Calu3 (cell line): ENCODE results near the gene EOLA2. TPM values are rescaled to one million over a fixed set of nuclear protein-coding genes. Genes with fewer than 3 reads are reported as not detected.

Experiments
- BruUV-seq: library from RNA; stranded (reverse); fragments of 400-500 nt; replicated peaks from 2 replicates; lab custom pipeline; 2021; lab: Mats Ljungman, UMichigan
- CTCF ChIA-PET: fragments of 300-600 bp; sonication (Branson Sonifier 250); formaldehyde crosslinking; loops from one replicate; lab custom pipeline; 2022; ENCODE audit warnings: antibody characterized with exemption; lab: Charles Lee
- DNase-seq: peaks from one replicate; pipeline ENCODE4 v3.0.0; 2022
- H3K27ac Mint-ChIP-seq: one replicate; pipeline ENCODE4 v1.8.0; 2022; ENCODE audit warnings: mixed read lengths; ENCODE audit not compliant: unreplicated experiment
- H3K27me3 Mint-ChIP-seq: one replicate; pipeline ENCODE4 v1.8.0; 2022; ENCODE audit warnings: mixed read lengths; ENCODE audit not compliant: unreplicated experiment
- H3K36me3 Mint-ChIP-seq: one replicate; pipeline ENCODE4 v1.8.0; 2022; ENCODE audit warnings: mild to moderate bottlenecking, moderate library complexity, mixed read lengths; ENCODE audit not compliant: insufficient read depth, unreplicated experiment
- H3K4me1 Mint-ChIP-seq: one replicate; pipeline ENCODE4 v1.8.0; 2022; ENCODE audit warnings: mild to moderate bottlenecking, low read depth, mixed read lengths; ENCODE audit not compliant: unreplicated experiment
- H3K4me3 Mint-ChIP-seq: one replicate; pipeline ENCODE4 v1.8.0; 2022; ENCODE audit warnings: mild to moderate bottlenecking, low read depth, moderate library complexity, mixed read lengths; ENCODE audit not compliant: unreplicated experiment
- H3K9me3 Mint-ChIP-seq: one replicate; pipeline ENCODE4 v1.8.0; 2022; ENCODE audit warnings: low read depth, mixed read lengths; ENCODE audit not compliant: unreplicated experiment
- intact Hi-C: fragments of 100-400 bp; cut with micrococcal nuclease; formaldehyde crosslinking; loops from one replicate; pipeline ENCODE4 v1.10.0; 2022; ENCODE audit not compliant: unreplicated experiment
- total RNA-seq: library from RNA; stranded (reverse); gene quantifications from 2 replicates; pipeline ENCODE4 v1.2.3, GENCODE V29; 2022
- TF ChIP-seq, protein P1 (sequence below): fragments of 200-600 bp; IDR thresholded peaks from one replicate; pipeline ENCODE4 v1.8.0; 2022; ENCODE audit warnings: antibody characterized with exemption; ENCODE audit not compliant: unreplicated experiment

The EOLA2 gene
- total RNA-seq, 1 experiment from 2014 or later: 41.2 TPM

DNA sequence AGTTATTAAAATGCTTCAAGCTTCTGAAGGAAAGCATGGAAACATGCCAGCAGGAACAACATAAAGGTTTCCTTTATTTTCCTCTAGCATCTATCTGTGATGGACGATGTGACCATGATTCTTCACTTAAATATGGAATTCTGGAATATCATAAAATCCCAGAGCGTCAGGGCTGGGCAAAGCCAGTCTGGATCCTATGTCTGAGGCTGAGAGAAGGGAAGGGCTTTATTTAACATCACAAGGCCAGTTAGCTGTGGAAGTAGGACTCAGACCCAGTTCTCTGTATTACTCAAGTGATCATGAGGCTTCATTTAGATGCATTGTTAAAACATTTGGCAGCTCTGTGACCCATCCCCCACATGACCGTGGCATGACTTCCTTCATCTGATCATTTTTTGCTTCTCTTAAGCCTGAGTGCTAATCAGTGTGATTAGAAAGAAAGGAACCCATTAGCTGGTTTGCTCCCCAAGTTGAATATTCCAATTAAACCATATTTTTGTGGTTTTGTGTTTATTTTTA lies 40.9 kb upstream of the EOLA2 start:
- CTCF ChIA-PET: no interaction called here
- no TSS peak for BruUV-seq
- Mint-ChIP-seq H3K4me1 (no peaks in the 10 kb centered on the region), H3K27me3 (no peaks in the 10 kb centered on the region), H3K27ac (no peak overlapping the region), H3K9me3 (no peaks in the 10 kb centered on the region), H3K36me3 (no peaks in the 10 kb centered on the region), H3K4me3 (no peak overlapping the region)
- no peak for DNase-seq
- TF ChIP-seq, protein P1, sequence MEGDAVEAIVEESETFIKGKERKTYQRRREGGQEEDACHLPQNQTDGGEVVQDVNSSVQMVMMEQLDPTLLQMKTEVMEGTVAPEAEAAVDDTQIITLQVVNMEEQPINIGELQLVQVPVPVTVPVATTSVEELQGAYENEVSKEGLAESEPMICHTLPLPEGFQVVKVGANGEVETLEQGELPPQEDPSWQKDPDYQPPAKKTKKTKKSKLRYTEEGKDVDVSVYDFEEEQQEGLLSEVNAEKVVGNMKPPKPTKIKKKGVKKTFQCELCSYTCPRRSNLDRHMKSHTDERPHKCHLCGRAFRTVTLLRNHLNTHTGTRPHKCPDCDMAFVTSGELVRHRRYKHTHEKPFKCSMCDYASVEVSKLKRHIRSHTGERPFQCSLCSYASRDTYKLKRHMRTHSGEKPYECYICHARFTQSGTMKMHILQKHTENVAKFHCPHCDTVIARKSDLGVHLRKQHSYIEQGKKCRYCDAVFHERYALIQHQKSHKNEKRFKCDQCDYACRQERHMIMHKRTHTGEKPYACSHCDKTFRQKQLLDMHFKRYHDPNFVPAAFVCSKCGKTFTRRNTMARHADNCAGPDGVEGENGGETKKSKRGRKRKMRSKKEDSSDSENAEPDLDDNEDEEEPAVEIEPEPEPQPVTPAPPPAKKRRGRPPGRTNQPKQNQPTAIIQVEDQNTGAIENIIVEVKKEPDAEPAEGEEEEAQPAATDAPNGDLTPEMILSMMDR: no peak
- intact Hi-C loops: no loop called here

DNA sequence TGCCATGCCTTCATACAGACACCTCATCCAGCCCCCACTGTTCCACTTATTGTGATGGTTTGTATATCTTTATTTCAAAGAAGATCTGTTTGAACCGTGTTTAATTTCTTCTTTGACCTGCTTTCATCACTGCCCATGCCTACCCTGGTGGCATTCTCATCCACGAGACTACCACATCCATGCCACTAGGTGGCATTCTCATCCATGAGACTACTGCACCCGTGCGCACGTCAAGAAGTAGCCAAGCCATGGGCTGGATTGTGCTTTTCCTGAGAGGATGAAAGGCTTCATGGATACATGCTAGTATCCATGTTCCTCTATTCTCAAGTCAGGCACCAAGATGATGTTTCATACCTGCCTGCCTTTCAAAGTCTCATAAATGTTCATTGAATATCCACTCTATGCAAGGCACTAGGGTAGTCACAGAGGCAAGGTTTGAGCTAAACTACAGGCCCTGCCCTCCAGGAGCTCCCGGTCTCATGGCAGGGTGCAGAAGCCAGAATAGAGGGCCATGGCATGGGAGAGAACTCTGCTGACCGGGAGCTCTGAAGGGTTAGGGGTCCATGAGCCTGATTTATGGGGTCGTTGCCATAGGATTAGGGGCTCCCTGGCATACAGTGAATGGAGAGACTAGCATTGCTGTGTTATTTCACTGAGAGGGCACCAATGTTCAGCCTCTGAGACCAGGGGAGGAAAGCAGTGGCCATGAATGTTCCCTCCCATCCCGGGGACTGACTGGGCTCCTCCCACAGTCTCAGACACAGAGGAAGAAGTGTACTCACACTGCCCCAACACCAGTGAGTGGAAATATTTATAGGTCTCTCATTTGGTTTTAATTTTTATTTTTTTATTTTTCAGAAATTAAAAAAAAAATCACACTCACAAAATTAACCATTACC lies 24.8 kb upstream of the EOLA2 start:
- DNase-seq: peak; percentile 55
- CTCF ChIA-PET: interaction anchor here (1.2 kb wide), 1 partner anchor 88 kb away, joined by 6 read pairs; no protein-coding TSS in a partner anchor
- H3K4me3 Mint-ChIP-seq: no peak overlapping the region
- peak overlapping the region; percentile 40 for H3K27ac Mint-ChIP-seq
- TF ChIP-seq, protein P1: peak; percentile 74
- no TSS peak for BruUV-seq
- no peaks in the 10 kb centered on the region for H3K9me3 Mint-ChIP-seq
- peaks cover 9% of the 10 kb centered on the region for H3K4me1 Mint-ChIP-seq
- intact Hi-C loops: loop anchor here (1.0 to 5.0 kb wide), 4 partner anchors 87 to 719 kb away; no protein-coding TSS in a partner anchor
- no peaks in the 10 kb centered on the region for H3K27me3 Mint-ChIP-seq
- H3K36me3 Mint-ChIP-seq: no peaks in the 10 kb centered on the region

DNA sequence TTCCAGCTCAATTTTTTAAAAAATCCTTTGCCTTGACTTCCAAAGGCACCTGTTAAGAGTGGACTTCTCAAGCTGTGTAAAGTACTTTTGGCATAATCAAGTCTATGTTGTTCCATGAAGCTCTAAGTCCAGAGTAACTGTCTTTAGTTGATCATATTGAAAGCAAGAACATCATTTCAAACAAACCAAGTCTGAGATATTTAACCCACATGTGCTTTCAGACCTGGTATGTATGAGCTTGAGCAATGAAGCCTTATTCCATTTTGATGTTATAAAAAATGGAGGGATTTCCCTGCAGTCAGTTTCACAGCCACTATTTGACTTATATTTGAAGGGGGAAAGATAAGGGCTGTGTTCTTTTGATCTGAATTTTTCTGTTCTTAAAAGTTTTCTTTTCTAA lies 23.7 kb upstream of the EOLA2 start:
- H3K36me3 Mint-ChIP-seq: no peaks in the 10 kb centered on the region

DNA sequence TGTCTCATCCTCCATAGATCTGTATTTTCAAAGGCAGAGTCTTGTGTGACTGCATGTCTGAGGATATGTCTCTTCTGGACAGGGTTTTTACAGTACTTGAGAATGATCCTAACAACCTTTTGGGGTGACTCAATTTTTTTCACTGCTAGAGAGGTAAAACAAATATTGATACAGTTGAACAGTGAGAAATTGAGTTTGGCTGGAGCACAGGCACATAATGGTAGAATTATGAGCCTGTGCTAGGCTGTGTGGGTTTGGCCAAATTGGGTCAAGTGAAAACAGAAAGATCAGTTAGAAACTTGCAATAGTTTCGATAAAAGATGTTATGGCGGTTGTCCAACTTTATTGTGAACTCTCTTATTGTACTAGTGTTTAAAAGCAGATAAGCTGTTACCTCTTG lies 23.3 kb upstream of the EOLA2 start:
- no peak for DNase-seq
- no peaks in the 10 kb centered on the region for H3K9me3 Mint-ChIP-seq
- no peaks in the 10 kb centered on the region for H3K27me3 Mint-ChIP-seq
- H3K4me3 Mint-ChIP-seq: no peak overlapping the region
- CTCF ChIA-PET: no interaction called here
- H3K4me1 Mint-ChIP-seq: peaks cover 9% of the 10 kb centered on the region
- TF ChIP-seq, protein P1: no peak
- no peaks in the 10 kb centered on the region for H3K36me3 Mint-ChIP-seq
- no peak overlapping the region for H3K27ac Mint-ChIP-seq
- BruUV-seq: no TSS peak
- intact Hi-C loops: loop anchor here (5.0 kb wide), 1 partner anchor 721 kb away; no protein-coding TSS in a partner anchor

More for the DNA sequence above, 23.7 kb upstream of the EOLA2 start:
- CTCF ChIA-PET: no interaction called here
- Mint-ChIP-seq H3K4me3 (no peak overlapping the region), H3K4me1 (peaks cover 9% of the 10 kb centered on the region), H3K27ac (no peak overlapping the region), H3K27me3 (no peaks in the 10 kb centered on the region), H3K9me3 (no peaks in the 10 kb centered on the region)
- intact Hi-C loops: loop anchor here (2.0 to 5.0 kb wide), 3 partner anchors 399 to 720 kb away; no protein-coding TSS in a partner anchor
- TF ChIP-seq, protein P1: no peak
- no peak for DNase-seq
- BruUV-seq: no TSS peak
